Sigmoid colon (tissue), 7 donors: ENCODE measurements around the gene PRKD2. TPM values are rescaled to one million over a fixed set of nuclear protein-coding genes. Genes with fewer than 3 reads are reported as not detected.

Experiments used
- DNase-seq: peaks from one replicate; pipeline ENCODE4 v3.0.0-alpha.2; 2019
- H3K27ac ChIP-seq, 4 donors: fragments of 200-600 bp; sonication (generic); one replicate each; pipeline ENCODE4 v1.5.1; 2016 to 2019; ENCODE audit warnings: mild to moderate bottlenecking in 1 of 4
- H3K27me3 ChIP-seq, 3 donors: fragments of 200-600 bp; sonication (generic); one replicate each; pipeline ENCODE4 v1.5.1; 2019; ENCODE audit warnings: mild to moderate bottlenecking in 1 of 3
- H3K36me3 ChIP-seq, 4 donors: fragments of 200-600 bp; sonication (generic); one replicate each; pipeline ENCODE4 v1.5.1; 2016 to 2019
- H3K4me1 ChIP-seq, 4 donors: fragments of 200-600 bp; sonication (generic); one replicate each; pipeline ENCODE4 v1.5.1; 2017 to 2019
- H3K4me3 ChIP-seq, 4 donors: fragments of 200-600 bp; sonication (generic); one replicate each; pipeline ENCODE4 v1.5.1; 2017 to 2019; ENCODE audit warnings: mild to moderate bottlenecking in 2 of 4, moderate library complexity in 1 of 4
- H3K9me3 ChIP-seq, 4 donors: fragments of 200-600 bp in 3 of 4; sonication (generic) in 3 of 4; one replicate each; pipeline versions ENCODE4 v1.5.1 to v1.6.1; 2013 to 2019
- CTCF ChIP-seq, 4 experiments: fragments of 450-650 bp in 3 of 4; fragments of 200-600 bp in 1 of 4; IDR thresholded peaks; one replicate each; pipeline ENCODE4 v1.5.1; 2016 to 2019; ENCODE audit warnings: antibody characterized with exemption in 4 of 4, mild to moderate bottlenecking in 3 of 4, moderate library complexity in 2 of 4
- EP300 ChIP-seq, 4 donors: sonication (generic); formaldehyde crosslinking; IDR thresholded peaks; one replicate each; pipeline ENCODE4 v1.6.1; 2017; ENCODE audit warnings: antibody characterized with exemption in 4 of 4
- POLR2A ChIP-seq, 2 donors: fragments of 450-650 bp; IDR thresholded peaks; one replicate each; pipeline ENCODE4 v1.6.1; 2016; ENCODE audit warnings: antibody characterized with exemption in 2 of 2, mild to moderate bottlenecking in 2 of 2, moderate library complexity in 2 of 2
- POLR2AphosphoS5 ChIP-seq, 4 donors: sonication (generic); formaldehyde crosslinking; IDR thresholded peaks; one replicate each; pipeline ENCODE4 v1.6.1; 2017; ENCODE audit warnings: antibody characterized with exemption in 4 of 4
- WGBS, 2 donors: extraction: QIAGEN DNeasy Blood & Tissue Kit; methylation state at CpG; one replicate each; pipeline ENCODE4 v1.1.7; 2013; 5-methylcytosine and 5-hydroxymethylcytosine counted together
- intact Hi-C: fragments of 100-400 bp; cut with DNase I; formaldehyde crosslinking; loops from one replicate; pipeline ENCODE4 v1.15.1; 2023
- polyA plus RNA-seq, 3 donors: library from polyadenylated mRNA; stranded (reverse); fragments of 200-250 nt; gene quantifications; one replicate each; pipeline ENCODE4 v1.2.3, GENCODE V29; 2013
- total RNA-seq, 4 donors: library from RNA; depleted of rRNA; stranded (reverse); fragments of >200 nt; gene quantifications; one replicate each; pipeline ENCODE4 v1.1.0, GENCODE V29; 2016
- donor health status: healthy with polysubstance abuse.
- donor health status: Bipolar disorder and iron deficiency.
- donor health status: healthy.

Gene PRKD2
- total and polyA plus RNA-seq, 7 donors, result 14.7 to 51.7 (median 18.6) TPM

GRCh38 chr19:46728693-46729339 lies 11.9 kb upstream of the PRKD2 start:
- Histone ChIP-seq H3K9me3 (no peaks in the 10 kb centered on the region), H3K27me3 (no peaks in the 10 kb centered on the region), H3K36me3 (peaks cover 59 to 97% (median 84%) of the 10 kb centered on the region in 4 donors), H3K4me3 (no peak overlapping the region), H3K27ac (peak overlapping the region; percentile 27 to 51 (median 40)), H3K4me1 (peaks cover 0 to 19% (median 13%) of the 10 kb centered on the region in 4 donors)
- 44 to 46% methylated on average over 20 of the region's 20 CpGs for WGBS, 2 donors
- no peak for TF ChIP-seq POLR2AphosphoS5 (IDR thresholded peaks at IDR 0.05)
- TF ChIP-seq CTCF (IDR thresholded peaks at IDR 0.05), result peak; percentile 73 to 90 (median 88)
- intact Hi-C loops, result loop anchor here (1.0 kb wide), 1 partner anchor 25 kb away; no protein-coding TSS in a partner anchor
- peak; percentile 87 for DNase-seq

DNA sequence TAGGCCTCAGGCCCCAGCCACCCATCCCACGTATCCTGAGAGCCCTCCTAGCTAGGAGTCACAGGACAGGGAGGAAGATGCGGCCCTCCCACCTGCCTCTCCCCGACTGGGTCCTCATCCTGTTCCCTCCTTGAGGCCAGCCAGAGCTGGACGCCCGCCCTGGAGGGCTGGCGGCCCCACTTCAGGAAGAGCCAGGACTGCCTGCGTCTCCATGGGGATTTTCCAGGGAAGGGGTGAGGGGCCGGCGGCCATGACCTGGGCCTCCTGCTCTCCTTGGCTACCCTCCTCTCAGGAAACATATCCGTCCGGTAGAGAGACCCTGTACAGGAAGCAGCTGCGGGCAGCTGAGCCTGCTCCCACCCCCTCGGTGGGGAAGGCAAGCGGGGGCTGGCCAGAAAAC lies 11.3 kb upstream of the PRKD2 start:
- peak; percentile 75 for DNase-seq
- H3K4me3 ChIP-seq, result no peak overlapping the region
- no peak for TF ChIP-seq CTCF (IDR thresholded peaks at IDR 0.05)
- TF ChIP-seq POLR2A (IDR thresholded peaks at IDR 0.05), result no peak
- TF ChIP-seq EP300 (IDR thresholded peaks at IDR 0.05), result no peak
- no peak for TF ChIP-seq POLR2AphosphoS5 (IDR thresholded peaks at IDR 0.05)
- no peaks in the 10 kb centered on the region for H3K27me3 ChIP-seq
- H3K36me3 ChIP-seq, result peaks cover 55 to 97% (median 84%) of the 10 kb centered on the region in 4 donors
- H3K27ac ChIP-seq, result peak overlapping the region; percentile 27 to 51 (median 40)
- peaks cover 0 to 19% (median 13%) of the 10 kb centered on the region in 4 donors for H3K4me1 ChIP-seq
- intact Hi-C loops, result loop anchor here (1.0 kb wide), 1 partner anchor 24 kb away; no protein-coding TSS in a partner anchor
- no peaks in the 10 kb centered on the region for H3K9me3 ChIP-seq
- WGBS, 2 donors, result 75 to 92% methylated on average over 14 of the region's 14 CpGs

DNA sequence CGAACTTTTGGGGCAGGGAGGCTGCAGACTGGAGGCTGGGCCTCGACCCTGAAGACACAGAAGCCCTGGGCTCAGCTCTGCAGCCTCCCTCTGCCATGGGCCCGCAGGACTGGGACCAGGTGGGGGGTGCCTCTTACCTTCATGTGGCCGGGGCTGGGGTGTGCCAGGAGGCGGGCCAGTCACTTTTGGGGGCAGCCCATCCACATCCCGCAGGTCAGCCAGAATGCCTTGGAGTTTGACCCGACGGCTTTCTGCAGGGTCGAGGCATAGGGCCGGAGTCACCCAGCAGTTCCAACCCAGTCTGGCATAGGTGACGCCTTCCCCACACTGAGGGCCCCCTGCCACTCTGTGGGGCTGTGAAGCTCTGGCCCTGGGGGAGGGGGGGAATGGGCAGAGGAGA lies 10.8 kb upstream of the PRKD2 start:
- Histone ChIP-seq H3K4me1 (peaks cover 0 to 19% (median 13%) of the 10 kb centered on the region in 4 donors), H3K9me3 (no peaks in the 10 kb centered on the region), H3K36me3 (peaks cover 53 to 97% (median 85%) of the 10 kb centered on the region in 4 donors), H3K4me3 (no peak overlapping the region), H3K27me3 (no peaks in the 10 kb centered on the region), H3K27ac (peak overlapping the region; percentile 27 to 51 (median 40))
- WGBS, 2 donors, result 91% methylated on average over 11 of the region's 11 CpGs
- intact Hi-C loops, result loop anchor here (1.0 kb wide), 1 partner anchor 23 kb away; no protein-coding TSS in a partner anchor
- DNase-seq, result peak; percentile 65
- no peak for TF ChIP-seq EP300 (IDR thresholded peaks at IDR 0.05)
- TF ChIP-seq POLR2A (IDR thresholded peaks at IDR 0.05), result no peak
- no peak for TF ChIP-seq CTCF (IDR thresholded peaks at IDR 0.05)

GRCh38 chr19:46726971-46727501 lies 10.1 kb upstream of the PRKD2 start:
- peaks cover 0 to 19% (median 13%) of the 10 kb centered on the region in 4 donors for H3K4me1 ChIP-seq
- H3K27me3 ChIP-seq, result no peaks in the 10 kb centered on the region
- peak; percentile 63 for DNase-seq
- TF ChIP-seq POLR2AphosphoS5 (IDR thresholded peaks at IDR 0.05) (no peak), EP300 (IDR thresholded peaks at IDR 0.05) (no peak), CTCF (IDR thresholded peaks at IDR 0.05) (no peak), POLR2A (IDR thresholded peaks at IDR 0.05) (no peak)
- no peak overlapping the region for H3K4me3 ChIP-seq
- intact Hi-C loops, result no loop called here
- 87 to 91% methylated on average over 14 of the region's 14 CpGs for WGBS, 2 donors
- H3K36me3 ChIP-seq, result peaks cover 58 to 97% (median 85%) of the 10 kb centered on the region in 4 donors
- H3K9me3 ChIP-seq, result no peaks in the 10 kb centered on the region
- peak overlapping the region in 3 of 4 donors; percentile 7 to 51 (median 31) for H3K27ac ChIP-seq
